HG02759 (cell line): ENCODE measurements around the gene MSH3.

Source experiments
- ATAC-seq: cut with Tn5 transposase; IDR thresholded peaks from one replicate; pipeline ENCODE4 v1.9.1; 2021; ENCODE audit warnings: mild to moderate bottlenecking, moderate library complexity; ENCODE audit not compliant: unreplicated experiment

The MSH3 gene

DNA sequence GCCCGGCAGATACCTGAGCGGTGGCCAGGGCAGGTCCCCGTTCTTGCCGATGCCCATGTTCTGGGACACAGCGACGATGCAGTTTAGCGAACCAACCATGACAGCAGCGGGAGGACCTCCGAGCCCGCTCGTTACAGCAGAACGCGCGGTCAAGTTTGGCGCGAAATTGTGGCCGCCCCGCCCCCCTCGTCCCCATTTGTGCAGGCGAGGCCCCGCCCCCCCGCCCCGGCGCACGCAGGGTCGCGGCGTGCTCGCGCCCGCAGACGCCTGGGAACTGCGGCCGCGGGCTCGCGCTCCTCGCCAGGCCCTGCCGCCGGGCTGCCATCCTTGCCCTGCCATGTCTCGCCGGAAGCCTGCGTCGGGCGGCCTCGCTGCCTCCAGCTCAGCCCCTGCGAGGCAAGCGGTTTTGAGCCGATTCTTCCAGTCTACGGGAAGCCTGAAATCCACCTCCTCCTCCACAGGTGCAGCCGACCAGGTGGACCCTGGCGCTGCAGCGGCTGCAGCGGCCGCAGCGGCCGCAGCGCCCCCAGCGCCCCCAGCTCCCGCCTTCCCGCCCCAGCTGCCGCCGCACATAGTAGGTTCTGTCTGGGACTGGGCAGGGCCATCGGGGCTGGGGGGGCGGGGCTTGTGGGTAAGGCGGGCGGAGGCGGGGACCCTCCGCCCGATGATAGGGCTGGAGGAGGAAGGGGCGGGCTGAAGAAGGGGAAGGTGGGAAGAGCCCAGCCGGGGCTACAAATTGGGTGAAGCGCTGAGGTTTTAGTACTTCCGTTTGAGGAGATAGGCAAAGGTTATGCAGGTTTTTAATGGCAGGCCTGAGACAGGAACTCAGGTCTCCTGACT lies at the start of gene MSH3, which contains the start of gene DHFR:
Gene MSH3 (plus strand): TSS at position 262 of the 840 bp plus-strand sequence. CDS start 76 bp downstream, at position 338.
Gene DHFR (minus strand): TSS at position 593 of the 840 bp plus-strand sequence. CDS start 494 bp downstream, at position 99.
- ATAC-seq, result peak; percentile 73

DNA sequence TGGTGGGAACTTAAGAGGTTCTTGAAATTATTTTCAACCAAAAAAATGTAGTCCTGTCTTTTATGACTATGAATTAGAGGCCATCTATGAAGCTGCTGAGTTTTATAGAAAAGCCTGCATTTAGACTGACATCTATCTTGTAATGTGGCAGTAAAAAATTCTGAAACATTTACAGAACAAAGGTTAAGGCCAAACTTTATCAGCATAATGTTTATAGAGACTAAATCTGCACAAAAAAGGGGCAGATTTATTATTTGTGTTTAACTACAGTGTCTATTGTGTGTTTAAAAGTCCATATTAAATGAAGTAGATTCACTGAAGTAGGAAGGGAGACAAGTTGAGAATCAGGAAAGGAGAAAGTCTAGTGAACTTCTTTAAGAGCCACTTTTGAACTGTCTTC lies 47.1 kb upstream of the MSH3 start:
- ATAC-seq, result no peak

GRCh38 chr5:80607832-80608231 lies 46.6 kb upstream of the MSH3 start:
- peak; percentile 90 for ATAC-seq

DNA sequence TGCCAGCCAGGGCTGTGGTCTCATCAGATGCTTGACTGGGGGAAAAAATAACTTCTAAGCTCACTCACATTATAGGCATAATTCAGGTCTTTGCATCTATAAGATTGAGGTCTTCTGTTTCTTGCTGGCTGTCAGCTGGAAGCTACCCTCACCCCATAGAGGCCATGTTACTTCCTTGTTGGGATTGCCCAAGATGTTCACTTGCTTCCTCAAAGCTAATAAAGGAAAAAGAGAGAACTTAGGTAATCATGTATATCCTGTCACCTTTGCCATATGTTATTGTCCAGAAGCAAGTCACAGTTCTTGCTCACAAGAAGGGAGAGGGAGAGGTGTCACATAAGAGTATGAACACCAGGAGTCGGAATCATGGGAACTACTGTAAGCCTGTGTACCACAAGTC lies 45.7 kb upstream of the MSH3 start:
- ATAC-seq, result no peak

DNA sequence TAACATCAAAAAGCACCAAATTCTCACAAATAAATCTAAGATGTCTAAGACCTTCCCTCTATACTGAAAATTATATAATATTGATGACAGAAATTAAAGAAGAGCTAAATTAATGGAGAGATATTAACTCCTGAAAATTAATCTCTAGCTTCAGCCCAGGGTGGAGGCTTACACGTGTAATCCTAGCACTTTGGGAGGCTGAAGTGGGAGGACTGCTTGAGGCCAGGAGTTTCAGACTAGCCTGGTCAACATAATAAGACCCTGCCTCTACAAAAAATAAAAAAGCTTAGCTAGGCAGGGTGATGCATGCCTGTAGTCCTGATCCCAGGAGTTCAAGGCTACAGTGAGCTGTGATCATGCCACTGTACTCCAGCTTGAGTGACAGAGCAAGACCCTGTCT lies 44.8 kb upstream of the MSH3 start:
- ATAC-seq, result no peak

DNA sequence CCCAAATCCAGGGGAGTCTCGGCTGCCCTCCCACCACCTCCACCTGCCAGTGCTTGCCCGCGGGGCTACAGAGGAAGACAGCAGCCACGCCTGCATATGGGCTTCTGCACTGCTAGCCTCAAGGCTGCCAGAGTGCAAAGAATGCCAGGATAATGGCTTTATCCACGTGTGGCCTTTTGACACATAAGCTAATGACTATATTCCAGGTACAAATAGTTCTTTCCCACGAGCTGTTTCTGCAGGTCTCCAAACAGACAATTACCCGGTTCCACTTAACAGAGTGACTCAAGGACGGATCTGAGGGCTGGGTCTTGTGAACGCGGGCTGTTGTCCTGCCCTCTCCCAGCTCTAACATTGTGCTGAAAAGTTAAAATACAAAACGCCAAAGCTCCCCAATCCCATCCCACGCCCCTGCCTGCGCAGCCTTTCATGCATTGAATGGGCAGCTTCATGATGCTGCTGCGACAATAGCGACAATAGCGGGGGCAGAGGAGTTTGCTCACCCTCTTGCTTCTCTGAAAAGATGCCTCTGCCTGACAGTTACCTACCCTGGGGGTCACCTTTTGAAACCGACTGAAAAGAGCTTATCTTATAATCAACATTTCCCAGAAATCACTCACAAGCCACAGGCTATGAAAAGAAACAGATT lies 39.1 kb upstream of the MSH3 start:
- ATAC-seq, result no peak

GRCh38 chr5:80618438-80618837 lies 36.0 kb upstream of the MSH3 start:
- no peak for ATAC-seq

DNA sequence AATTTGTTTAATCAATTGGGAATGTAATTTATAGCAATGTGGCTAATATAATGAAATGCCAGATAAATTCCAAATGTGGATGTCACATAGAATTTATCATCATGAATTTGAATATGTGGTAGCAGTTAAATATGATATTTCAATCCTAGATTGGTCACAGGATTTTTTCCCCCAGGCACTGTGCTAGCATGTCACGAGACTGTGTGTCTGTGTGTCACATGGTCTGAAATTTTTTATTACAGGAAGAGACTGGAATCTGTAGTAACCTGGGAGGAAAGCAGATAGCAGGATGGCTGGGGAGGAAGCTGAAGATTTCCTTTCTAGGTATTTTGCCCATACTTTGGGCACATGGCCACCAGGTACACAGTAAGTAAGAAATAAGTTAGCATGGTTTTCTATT lies 35.4 kb upstream of the MSH3 start:
- no peak for ATAC-seq

DNA sequence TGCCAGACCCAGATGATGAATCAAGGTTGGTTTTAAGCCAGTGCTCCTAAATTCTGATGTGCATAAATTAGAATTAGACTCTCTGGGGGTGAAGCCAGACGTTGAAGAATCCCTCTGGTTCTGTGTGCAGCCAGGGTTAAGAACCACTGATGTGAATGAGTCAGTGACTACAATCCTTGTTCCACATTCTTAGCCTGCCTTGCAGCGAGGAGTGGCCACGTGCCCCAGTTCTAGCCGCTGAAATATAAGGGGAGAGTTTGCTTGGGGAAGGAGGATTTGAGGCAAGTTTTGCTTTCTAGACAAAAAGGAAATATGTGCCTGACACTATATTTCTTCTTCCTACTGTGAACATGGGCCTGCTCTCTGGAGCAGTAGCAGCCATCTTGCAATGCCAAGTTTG lies 34.2 kb upstream of the MSH3 start:
- no peak for ATAC-seq

DNA sequence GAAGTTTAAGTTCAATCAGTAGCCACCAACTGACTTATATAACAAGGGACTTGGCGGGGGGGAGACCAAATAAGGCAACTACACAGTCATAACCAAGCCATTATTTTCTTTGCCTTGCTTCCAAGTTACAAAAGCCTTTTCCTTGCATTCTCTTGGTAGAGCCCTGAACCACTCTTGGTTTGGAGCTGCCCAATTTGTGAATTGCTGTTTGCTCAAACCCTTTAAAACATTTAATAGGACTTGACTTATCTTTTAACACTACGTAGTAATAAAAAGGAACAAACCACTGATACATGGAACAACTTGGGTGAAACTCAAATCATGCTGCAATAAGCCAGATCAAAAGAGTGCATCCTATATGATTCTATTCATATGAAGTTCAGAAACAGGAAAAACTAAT lies 31.7 kb upstream of the MSH3 start:
- no peak for ATAC-seq

DNA sequence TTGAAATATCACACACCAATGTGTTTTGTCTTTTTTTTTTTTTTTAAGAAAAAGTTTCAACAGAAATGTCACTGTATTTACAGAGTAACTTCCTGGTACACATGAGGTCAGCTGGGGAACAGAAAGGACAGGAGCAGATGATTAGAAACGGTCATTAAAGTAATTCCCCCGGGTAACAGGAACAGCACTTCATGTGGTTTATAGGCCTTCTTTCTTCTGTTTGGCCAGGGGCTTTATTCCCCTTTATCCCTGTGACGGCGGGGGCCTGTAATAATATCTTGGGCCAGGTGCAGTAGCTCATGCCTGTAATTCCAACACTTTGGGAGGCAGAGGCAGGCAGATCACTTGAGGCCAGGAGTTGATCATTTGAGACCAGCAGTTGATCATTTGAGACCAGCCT lies 30.5 kb upstream of the MSH3 start:
- no peak for ATAC-seq

- no peak for ATAC-seq
Observed at GRCh38 chr5:80625230-80625629, 29.2 kb upstream of the MSH3 start.

GRCh38 chr5:80629281-80629680 lies 25.2 kb upstream of the MSH3 start:
- no peak for ATAC-seq

DNA sequence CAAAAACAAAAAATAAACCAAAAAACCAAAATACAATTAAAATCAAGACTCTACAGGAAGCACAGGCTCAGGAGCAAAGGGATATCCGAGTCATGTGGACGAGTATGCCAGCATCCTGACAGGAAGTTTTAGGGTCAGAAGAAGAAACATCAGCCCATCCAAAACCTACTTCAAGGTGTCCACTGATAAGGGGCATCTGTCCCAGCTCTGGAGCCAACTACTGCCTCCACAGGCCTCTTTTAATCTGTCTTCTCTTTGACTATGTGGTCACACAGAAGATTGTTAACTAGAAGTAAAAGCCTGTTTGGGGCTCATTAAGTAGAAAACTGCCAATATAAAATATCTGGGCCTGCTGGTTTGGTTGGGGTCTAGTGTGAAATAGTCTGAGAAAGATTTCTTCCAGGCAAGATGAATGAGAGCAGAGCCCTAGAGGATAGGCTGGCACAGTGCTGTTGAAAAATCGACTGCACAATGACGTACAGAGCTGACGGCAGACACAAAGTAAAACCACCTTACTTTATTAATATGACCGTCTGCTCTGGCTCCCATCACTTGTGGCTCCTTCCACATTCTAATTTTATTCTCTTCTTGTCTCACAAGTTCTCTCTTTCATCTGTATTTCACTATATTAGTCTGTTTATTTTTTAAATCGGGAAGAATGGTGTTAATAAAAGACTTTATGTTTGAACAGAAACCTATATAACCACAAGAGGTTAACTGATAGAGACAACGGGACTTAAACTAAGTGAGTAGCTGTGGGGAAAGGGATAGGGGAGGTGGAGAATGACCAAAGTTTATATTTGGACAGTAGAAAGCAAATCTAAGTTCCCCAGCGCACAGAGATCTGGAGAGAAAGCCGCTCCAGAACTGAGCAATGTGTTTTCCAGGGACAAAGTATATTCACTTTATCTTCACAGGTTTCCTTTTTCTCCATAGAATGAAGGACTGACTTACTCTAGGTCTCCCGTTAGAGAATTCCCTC lies 22.9 kb upstream of the MSH3 start:
- no peak for ATAC-seq

- ATAC-seq, result no peak
Observed at GRCh38 chr5:80632700-80633099, 21.8 kb upstream of the MSH3 start.

DNA sequence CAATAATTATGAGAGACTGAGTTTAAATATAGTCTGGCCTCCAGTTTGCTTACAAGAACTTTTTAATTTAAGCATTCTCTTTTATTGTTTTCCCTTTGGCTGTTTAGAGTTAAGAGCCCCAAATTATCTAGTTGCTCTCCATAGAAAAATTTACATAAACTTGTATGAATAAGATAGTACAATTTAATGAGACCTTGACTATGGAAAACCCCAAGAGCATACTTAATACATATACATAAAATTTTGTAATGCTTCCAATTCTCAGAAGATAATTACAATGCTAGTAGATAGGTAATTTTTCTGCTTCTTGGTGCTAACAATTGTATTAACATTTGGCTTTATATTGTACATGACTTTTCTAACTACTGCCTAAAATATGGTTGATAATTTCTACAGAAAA lies 20.3 kb upstream of the MSH3 start:
- ATAC-seq, result no peak

DNA sequence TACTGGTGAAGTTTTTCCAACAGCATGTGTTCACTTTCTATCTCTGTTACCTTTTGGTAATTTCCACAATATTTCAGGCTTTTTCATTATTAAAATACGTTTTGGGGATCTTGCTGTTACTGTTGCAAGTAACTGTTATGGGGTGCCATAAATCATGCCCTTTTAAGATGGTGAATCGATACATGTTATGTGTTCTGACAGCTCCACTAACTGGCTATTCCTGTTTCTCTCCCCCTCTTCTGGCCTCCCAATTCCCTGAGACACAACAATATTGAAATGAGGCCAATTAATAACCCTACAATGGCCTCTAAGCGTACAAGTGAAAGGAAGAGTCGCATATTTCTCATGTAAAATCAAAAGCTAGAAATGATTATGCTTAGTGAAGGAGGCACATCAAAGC lies 13.1 kb upstream of the MSH3 start:
- no peak for ATAC-seq

GRCh38 chr5:80644900-80645299 lies 9.6 kb upstream of the MSH3 start:
- no peak for ATAC-seq

- ATAC-seq, result no peak
Observed at GRCh38 chr5:80646926-80647325, 7.5 kb upstream of the MSH3 start.

- ATAC-seq, result no peak
Observed at GRCh38 chr5:80653502-80653901, 950 bp upstream of the MSH3 start.

DNA sequence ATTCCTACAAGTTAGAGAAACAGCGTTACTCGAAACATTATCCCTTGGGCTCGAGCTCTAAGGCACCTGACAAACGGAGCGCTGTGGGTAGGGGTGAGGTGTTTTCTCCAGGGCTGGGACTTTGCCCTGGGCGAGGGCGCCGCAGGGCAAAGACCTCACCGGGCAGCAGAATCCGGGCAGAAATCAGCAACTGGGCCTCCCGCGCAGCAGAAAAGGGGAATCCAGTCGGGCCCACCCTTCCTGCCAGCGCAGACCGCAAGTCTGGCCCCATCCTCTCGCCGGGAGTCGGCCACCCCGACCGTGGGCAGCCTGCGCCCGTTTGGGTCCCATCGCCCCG lies 430 bp upstream of the MSH3 start:
- ATAC-seq, result peak; percentile 1
